Hematopoietic multipotent progenitor cell treated with erythropoietin and hydrocortisone succinate and interleukin-3 and kit ligand, for 8 days (in vitro differentiated cells): Measurements from ENCODE around the gene PROSER3.
A peak's percentile ranks its signal among the peaks of the same experiment; 100 is the strongest.
"Not testable (repeated sequence)": the region's sequence is repeated elsewhere in the genome, so short reads cannot be mapped to it uniquely, and the experiment has no call there.

ENCODE experiments used
- DNase-seq: peaks from one replicate; pipeline ENCODE4 v3.0.0-alpha.2; 2015

PROSER3 gene

GRCh38 chr19:35795564-35795963 is 37.6 kb downstream of the PROSER3 start:
- DNase-seq, result not testable (repeated sequence)

- DNase-seq, result no peak
Measured at GRCh38 chr19:35796645-35797542, 38.9 kb downstream of the PROSER3 start.

GRCh38 chr19:35797663-35798062 is 39.7 kb downstream of the PROSER3 start:
- peak; percentile 30 for DNase-seq

GRCh38 chr19:35801828-35802227 is 43.9 kb downstream of the PROSER3 start:
- DNase-seq, result no peak

- DNase-seq, result no peak
Measured at GRCh38 chr19:35805526-35806102, 47.6 kb downstream of the PROSER3 start.

GRCh38 chr19:35806597-35806996 is 48.6 kb downstream of the PROSER3 start:
- DNase-seq, result no peak

- DNase-seq, result no peak
Measured at GRCh38 chr19:35807633-35808032, 49.7 kb downstream of the PROSER3 start.

- DNase-seq, result no peak
Measured at GRCh38 chr19:35811317-35812219, 53.6 kb downstream of the PROSER3 start.

GRCh38 chr19:35812220-35813042 is 54.5 kb downstream of the PROSER3 start, which contains the start of gene PRODH2:
PRODH2 (minus strand) TSS chr19:35812845; CDS start chr19:35812805, 40 bp downstream.
- no peak for DNase-seq

- DNase-seq, result no peak
Measured at GRCh38 chr19:35813043-35813890, 55.3 kb downstream of the PROSER3 start.

- DNase-seq, result no peak
Measured at GRCh38 chr19:35816262-35816661, 58.3 kb downstream of the PROSER3 start.

GRCh38 chr19:35816846-35817245 is 58.9 kb downstream of the PROSER3 start:
- no peak for DNase-seq

GRCh38 chr19:35818445-35818844 is 60.5 kb downstream of the PROSER3 start:
- DNase-seq, result no peak
